Measurements from ENCODE around the gene AK5. TPM values are rescaled to one million over a fixed set of nuclear protein-coding genes. Genes with fewer than 3 reads are reported as not detected.

AK5 gene
- total and polyA plus RNA-seq, 10 donors: 0.33 to 16.3 (median 1.2) TPM

DNA sequence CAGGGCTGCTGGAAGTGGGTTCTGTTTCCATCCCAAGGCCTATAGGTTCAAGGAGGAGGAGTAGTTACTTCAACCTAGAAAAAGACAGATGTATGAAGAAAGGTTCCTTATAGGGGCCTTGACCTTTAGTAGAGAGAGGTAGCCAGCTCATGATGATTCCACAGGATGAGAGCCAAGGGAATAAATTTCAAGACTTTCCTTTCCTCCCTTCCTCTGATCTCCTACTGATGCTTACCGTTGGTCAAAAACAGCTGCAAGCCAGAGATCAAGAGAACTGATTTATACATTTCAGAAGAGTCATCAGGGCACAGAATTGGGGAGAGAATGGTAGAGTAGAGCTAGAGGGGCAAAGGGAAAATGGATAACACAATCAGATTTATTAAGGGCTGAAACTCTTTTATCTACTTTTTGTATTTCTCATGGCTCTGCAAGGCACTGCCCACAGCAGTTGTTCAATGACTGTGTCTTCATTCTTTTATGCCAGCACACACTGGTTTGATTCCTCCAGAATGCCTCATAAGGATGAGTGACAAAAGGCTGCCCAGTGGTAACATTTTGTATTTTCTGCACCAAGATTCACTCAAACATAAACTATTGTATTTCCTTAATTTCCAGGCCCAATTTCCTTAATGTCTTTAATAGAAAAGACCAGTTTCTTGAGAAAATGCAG lies 37.4 kb downstream of the AK5 start:
- intact Hi-C loops (cut with DNase I; ENCODE audit: low total_unique reads): no loop called here
- Histone ChIP-seq H3K4me3 (no peak overlapping the region), H3K36me3 (no peaks in the 10 kb centered on the region), H3K4me1 (no peaks in the 10 kb centered on the region), H3K27ac (no peak overlapping the region), H3K27me3 (replicated peaks in 1 of 7) (no peaks in the 10 kb centered on the region), H3K9me3 (no peaks in the 10 kb centered on the region)
- DNase-seq: no peak
- 55 to 80% (median 63%) methylated on average over 1 of the region's 1 CpG for WGBS, 5 donors
- TF ChIP-seq POLR2A (IDR thresholded peaks at IDR 0.05) (no peak), POLR2AphosphoS5 (IDR thresholded peaks at IDR 0.05) (no peak)
- TF ChIP-seq, protein P1, sequence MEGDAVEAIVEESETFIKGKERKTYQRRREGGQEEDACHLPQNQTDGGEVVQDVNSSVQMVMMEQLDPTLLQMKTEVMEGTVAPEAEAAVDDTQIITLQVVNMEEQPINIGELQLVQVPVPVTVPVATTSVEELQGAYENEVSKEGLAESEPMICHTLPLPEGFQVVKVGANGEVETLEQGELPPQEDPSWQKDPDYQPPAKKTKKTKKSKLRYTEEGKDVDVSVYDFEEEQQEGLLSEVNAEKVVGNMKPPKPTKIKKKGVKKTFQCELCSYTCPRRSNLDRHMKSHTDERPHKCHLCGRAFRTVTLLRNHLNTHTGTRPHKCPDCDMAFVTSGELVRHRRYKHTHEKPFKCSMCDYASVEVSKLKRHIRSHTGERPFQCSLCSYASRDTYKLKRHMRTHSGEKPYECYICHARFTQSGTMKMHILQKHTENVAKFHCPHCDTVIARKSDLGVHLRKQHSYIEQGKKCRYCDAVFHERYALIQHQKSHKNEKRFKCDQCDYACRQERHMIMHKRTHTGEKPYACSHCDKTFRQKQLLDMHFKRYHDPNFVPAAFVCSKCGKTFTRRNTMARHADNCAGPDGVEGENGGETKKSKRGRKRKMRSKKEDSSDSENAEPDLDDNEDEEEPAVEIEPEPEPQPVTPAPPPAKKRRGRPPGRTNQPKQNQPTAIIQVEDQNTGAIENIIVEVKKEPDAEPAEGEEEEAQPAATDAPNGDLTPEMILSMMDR (IDR thresholded peaks at IDR 0.05 in 8 of 11, conservative IDR thresholded peaks at IDR 0.05 in 3 of 11): no peak

DNA sequence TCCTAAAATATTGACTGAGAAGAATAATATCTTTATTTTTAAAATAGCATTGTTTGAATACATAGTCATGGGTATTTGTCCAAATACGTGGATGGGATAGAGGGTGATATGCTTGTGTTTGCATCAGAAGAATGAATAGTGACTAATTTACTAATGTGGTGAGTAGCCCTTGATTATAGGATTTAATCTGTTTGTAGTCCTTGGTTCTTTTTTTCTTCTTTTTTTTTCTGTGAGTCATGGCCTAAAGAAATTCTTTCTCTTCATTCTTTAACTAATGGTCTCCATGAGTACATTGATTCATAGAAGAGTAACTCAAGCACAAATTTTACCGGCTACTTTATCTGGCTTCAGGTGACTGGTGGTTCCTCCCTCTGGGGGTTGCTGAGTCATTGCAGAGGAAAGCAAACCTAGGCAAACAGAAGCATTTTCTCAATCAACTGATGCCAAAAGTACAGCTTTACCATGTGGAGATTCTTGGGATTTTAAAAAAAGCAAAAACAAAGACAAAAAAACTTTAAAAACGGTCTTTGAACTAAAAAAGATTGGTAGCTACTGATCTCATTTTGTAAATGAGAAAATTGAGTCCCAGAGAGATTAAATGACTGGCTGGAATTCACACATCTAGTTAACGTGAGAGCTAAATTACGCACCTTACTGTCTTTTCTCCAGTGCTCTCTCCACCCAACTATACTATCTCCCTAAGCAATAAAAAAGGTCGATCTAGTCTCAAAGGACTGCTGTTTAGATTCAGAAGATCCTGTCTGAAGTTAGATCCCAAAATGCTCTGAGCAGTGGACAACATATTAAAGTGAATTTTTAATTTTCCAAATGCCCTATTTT lies 40.5 kb downstream of the AK5 start:
- DNase-seq: no peak
- H3K27me3 ChIP-seq (replicated peaks in 1 of 7): no peaks in the 10 kb centered on the region
- no peak overlapping the region for H3K4me3 ChIP-seq
- H3K4me1 ChIP-seq: no peaks in the 10 kb centered on the region
- intact Hi-C loops (cut with DNase I; ENCODE audit: low total_unique reads): no loop called here
- H3K36me3 ChIP-seq: no peaks in the 10 kb centered on the region
- H3K9me3 ChIP-seq: no peaks in the 10 kb centered on the region
- TF ChIP-seq POLR2AphosphoS5 (IDR thresholded peaks at IDR 0.05): no peak
- TF ChIP-seq, protein P1 (IDR thresholded peaks at IDR 0.05 in 8 of 11, conservative IDR thresholded peaks at IDR 0.05 in 3 of 11): no peak
- no peak for TF ChIP-seq POLR2A (IDR thresholded peaks at IDR 0.05)
- H3K27ac ChIP-seq: no peak overlapping the region
- 60 to 69% (median 63%) methylated on average over 6 of the region's 6 CpGs for WGBS, 5 donors

DNA sequence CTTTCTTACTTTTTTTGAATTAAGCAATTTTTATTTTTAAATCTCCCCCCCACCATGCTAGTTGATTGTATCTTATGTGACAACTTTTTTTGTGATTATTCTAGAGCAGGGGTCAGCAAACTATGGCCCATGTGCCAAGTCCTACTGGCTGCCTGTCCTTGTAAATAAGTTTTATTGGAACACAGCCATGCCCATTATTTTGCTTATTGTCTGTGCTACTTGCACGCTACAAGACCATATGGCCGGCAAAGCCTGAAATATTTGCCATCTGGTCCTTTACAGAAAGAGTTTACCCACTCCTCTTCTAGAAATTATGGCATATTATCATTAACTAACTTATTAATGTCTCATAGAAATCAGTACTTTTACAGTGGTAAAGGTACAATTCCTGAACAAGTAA lies 51.7 kb downstream of the AK5 start:
- TF ChIP-seq POLR2AphosphoS5 (IDR thresholded peaks at IDR 0.05): no peak
- no peak for TF ChIP-seq POLR2A (IDR thresholded peaks at IDR 0.05)
- TF ChIP-seq, protein P1 (IDR thresholded peaks at IDR 0.05 in 8 of 11, conservative IDR thresholded peaks at IDR 0.05 in 3 of 11): no peak
- Histone ChIP-seq H3K4me1 (no peaks in the 10 kb centered on the region), H3K36me3 (no peaks in the 10 kb centered on the region), H3K9me3 (peaks cover 0 to 7% (median 0%) of the 10 kb centered on the region in 8 donors), H3K27me3 (replicated peaks in 1 of 7) (no peaks in the 10 kb centered on the region), H3K4me3 (no peak overlapping the region), H3K27ac (no peak overlapping the region)
- 90 to 96% (median 93%) methylated on average over 2 of the region's 2 CpGs for WGBS, 5 donors
- intact Hi-C loops (cut with DNase I; ENCODE audit: low total_unique reads): no loop called here
- no peak for DNase-seq

DNA sequence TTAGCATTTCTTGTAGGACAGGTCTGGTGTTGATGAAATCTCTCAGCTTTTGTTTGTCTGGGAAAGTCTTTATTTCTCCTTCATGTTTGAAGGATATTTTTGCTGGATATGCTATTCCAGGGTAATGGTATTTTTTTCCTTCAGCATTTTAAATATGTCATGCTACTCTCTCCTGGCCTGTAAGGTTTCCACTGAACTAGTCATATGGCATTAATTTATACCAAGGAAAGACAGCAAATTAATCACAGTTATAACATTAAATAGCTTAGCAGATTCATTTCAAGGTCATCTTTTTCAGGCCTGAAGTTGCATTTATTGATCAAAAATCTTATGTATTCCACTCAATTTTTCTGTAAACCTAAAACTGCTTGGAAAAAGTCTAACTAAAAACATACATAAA lies 54.9 kb downstream of the AK5 start:
- H3K4me3 ChIP-seq: no peak overlapping the region
- H3K4me1 ChIP-seq: no peaks in the 10 kb centered on the region
- no peaks in the 10 kb centered on the region for H3K36me3 ChIP-seq
- TF ChIP-seq POLR2A (IDR thresholded peaks at IDR 0.05): no peak
- no peak for TF ChIP-seq POLR2AphosphoS5 (IDR thresholded peaks at IDR 0.05)
- TF ChIP-seq, protein P1 (IDR thresholded peaks at IDR 0.05 in 8 of 11, conservative IDR thresholded peaks at IDR 0.05 in 3 of 11): no peak
- no peak for DNase-seq
- no peaks in the 10 kb centered on the region for H3K27me3 ChIP-seq (replicated peaks in 1 of 7)
- peaks cover 0 to 7% (median 0%) of the 10 kb centered on the region in 8 donors for H3K9me3 ChIP-seq
- intact Hi-C loops (cut with DNase I; ENCODE audit: low total_unique reads): no loop called here
- no peak overlapping the region for H3K27ac ChIP-seq
